Measurements from ENCODE around the gene SNX10.

SNX10 gene

DNA sequence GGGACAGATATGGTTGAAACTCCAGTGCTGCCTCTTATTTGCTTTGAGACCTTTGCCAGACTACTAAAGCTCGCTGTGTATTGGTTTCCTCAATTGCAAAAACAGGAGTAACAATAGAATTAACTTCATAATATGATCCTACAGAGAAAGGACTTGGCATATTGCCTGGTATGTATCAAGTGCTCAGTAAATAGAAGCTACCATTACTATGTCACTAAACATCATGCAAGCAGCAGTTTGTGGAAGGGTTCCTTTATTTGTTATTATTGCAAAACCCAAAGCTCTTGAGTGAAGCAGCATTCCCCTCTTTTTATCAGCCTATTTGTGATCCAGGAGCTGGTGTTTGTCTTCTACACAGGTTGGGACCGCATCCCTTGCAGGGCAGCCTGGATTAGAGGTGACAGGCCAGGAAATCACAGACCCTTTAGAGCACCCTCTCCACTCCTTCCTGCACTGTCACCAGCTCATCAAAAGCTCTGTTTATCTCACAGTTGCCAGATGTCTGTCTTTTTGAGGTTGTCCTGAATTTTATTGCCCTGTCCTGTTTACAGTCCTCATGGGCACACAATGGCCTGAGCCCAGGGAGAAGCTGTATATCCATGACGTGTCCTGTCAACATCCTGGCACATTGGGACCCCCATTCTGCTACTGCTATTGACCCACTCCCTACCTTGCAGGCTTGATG, 121.5 kb downstream of the SNX10 start:
- no peak for DNase-seq

DNA sequence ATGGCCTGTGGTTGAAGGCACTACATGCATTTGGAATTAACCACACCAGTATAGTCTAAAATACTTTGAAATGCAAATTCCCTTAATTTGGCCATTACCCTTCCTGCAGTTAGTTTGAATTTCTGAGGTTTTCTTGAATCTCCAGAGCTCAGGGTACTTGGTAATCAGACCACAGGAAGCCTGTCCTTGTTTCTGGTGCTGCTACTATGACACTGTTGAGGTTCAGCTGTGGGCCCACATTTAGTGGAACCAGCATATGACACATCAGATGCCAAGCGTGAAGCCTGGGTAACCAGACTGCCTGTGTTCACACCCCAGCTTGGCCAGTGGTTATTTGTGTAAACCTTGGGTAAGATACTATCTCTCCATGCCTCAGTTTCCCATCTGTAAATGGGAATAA, 124.3 kb downstream of the SNX10 start:
- DNase-seq: no peak

DNA sequence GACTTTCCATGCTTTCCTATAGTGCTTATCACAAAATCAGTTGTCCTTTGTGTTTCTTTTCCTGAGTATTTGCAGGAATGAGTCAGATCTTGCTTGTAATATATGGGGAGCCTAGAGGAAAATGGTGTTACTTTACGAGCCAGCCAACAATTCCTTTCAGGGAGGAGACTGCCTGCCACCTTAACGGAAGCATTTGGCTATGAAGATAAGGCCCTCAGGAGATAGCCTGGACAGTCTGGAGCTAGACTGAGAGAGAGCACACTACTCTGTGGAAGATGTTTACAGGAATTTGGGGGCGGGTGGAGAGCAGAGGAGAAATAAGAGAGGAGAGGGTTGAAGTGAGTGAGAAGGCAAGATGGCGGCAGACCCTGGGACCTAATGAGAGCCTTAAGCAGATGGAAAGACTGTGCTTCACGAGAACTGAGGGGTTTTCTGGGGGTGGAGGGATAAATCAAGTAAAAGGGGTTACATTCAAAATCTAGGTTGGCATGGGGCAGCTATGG, 126.3 kb downstream of the SNX10 start:
- DNase-seq: no peak

DNA sequence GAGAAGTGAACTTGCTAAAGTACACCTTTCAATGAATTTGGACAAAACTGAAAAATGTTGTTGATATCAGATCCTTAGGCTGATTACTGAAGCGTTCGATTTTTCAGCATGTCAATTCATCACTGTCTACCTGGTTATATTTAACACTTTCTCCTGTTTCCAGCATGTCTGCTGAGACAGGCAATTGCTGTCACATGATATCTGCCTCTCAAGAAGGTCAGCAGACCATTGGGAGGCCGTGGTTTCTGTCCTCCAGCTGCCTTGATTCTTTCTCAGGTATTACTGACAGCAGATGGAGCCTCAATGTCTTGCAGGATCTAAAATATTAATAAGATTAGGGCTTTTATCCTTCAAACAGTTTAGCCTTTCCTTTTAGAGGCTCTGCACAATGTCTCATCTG, 127.5 kb downstream of the SNX10 start:
- no peak for DNase-seq

DNA sequence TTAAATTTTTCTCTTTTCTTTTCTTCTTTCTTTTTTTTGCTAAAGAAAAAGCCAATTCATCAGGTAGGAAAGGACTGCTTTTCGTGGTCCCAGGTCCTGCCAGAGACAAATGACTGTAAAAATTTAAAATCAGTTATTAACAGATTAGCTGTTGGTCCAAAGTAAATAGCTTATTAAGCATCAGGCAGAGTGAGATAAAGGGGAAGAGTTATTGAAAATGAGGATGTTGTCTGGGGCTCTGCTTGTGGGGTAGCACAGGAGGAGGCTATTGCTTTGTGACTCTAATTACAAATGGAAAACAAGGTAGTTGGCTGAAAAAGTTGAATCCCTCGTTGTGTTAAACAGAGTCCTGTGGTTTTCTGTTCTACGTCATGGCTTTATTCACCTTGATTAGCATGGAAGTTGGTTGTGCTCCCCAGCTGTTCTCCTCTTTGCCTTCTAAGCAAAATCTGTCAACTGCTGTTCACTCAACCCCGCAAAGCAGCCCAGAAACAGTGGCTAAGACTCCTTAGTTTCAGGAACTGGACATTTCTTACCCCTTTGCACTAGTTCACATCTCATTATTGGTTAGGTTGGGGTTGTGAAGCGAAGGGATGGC, 128.9 kb downstream of the SNX10 start:
- no peak for DNase-seq

DNA sequence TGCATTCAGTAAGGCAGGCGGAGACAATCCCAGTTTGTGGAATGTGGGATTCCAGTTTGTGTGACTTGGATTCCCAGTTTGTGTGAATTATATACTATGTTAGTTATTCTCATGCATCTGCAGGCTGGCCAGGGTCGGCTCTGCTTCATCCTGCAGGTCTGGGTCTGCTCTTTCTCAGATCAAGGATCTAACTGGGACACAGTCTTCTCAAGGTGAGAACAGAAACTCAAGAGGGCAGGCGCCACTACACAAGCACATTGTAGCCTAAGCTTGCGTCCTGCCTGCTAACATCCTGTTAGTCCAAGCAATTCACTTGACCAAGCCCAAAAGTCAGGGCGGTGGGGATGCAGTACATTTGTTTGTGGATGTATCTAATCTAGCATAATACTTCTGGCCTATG, 131.1 kb downstream of the SNX10 start:
- no peak for DNase-seq

DNA sequence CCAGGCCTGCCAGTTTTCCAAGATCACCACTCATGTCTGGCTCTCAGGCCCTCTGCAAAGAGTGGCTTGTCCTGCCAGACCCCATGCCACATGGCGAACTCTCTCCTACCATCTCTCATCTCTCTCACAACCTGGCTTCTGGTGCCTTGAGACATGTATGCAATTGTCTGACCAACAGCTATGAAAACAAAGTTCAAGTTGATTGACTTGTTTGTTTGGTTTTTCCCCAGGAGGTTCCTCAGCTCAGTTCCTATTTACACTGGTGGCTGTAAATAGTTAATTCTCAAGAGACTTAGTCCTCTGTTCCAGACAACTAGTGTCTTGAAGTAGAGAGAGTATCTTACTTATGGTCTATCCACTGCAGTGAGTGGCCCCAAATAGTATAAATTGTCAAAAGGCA, 131.8 kb downstream of the SNX10 start:
- no peak for DNase-seq

Data from CD4-positive, alpha-beta T cell treated with Interferon gamma for 1 hour (primary cell).